ENCODE results near the gene VPS51.

GRCh38 chr11:65069217-65069616 is 26.8 kb upstream of the VPS51 start:
- TF ChIP-seq ARNT (IDR thresholded peaks at IDR 0.05) (no peak), NFRKB (IDR thresholded peaks at IDR 0.05) (no peak), ZNF384 (IDR thresholded peaks at IDR 0.05) (no peak), LEF1 (IDR thresholded peaks at IDR 0.05; ENCODE audit: borderline replicate concordance) (no peak), SUZ12 (IDR thresholded peaks at IDR 0.05) (no peak), L3MBTL2 (conservative IDR thresholded peaks at IDR 0.05) (no peak), SP1 (IDR thresholded peaks at IDR 0.05) (no peak), TARDBP (IDR thresholded peaks at IDR 0.05) (no peak), FOXA1 (IDR thresholded peaks at IDR 0.05) (no peak), PKNOX1 (IDR thresholded peaks at IDR 0.05) (no peak), FOXM1 (IDR thresholded peaks at IDR 0.05; ENCODE audit: borderline replicate concordance) (no peak)

Data from HEK293T (cell line).